ENCODE measurements around the gene PRICKLE4. TPM values are rescaled to one million over a fixed set of nuclear protein-coding genes. Genes with fewer than 3 reads are reported as not detected.

PRICKLE4 gene
- total RNA-seq, 1 donor from 2014 or later, result 3.4 TPM

DNA sequence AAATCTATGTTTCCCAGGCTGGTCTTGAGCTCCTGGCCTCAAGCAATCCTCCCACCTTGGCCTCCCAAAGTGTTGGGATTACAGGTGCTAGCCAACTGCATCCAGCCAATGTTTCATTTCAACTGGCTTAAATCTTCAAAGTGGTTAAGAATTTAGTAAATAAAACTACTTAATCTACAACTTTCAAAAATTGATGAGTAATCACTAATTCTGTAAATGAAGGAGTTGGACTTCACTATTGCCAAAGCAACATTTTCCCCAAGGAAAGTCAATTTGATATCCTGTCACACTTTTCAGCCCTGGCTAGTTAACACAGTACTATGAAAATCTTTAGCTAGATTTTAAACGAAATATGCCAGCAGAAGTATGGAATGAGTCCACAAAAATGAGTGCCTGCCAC is 10.7 kb downstream of the PRICKLE4 start:
- H3K27ac ChIP-seq (ENCODE audit: low read depth, low read length), result no peak overlapping the region
- H3K27me3 Mint-ChIP-seq (ENCODE audit: low read depth, unreplicated experiment), result no peaks in the 10 kb centered on the region

DNA sequence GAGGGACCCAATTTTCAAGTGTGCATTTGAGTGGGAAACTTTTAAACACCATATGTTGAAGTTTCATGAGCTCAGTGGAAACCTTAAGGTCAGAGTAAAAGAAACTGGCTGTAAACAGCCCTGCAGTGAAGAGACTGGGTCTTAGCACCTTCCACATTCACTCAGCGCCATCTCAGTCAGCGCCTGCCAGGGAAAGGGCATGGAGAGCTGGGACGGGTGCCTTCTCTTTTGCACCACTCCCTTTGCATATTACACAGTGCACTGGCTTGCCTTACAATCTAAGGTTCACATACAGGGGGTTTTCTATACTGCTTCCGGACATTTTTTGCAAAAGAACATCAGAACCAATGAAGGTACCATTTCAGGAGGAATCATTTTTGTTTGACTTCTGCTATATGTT is 11.4 kb downstream of the PRICKLE4 start:
- Histone ChIP-seq H3K4me1 (ENCODE audit: insufficient read depth, low read length) (no peaks in the 10 kb centered on the region), H3K9me3 (ENCODE audit: insufficient read depth, low read depth, low read length) (no peaks in the 10 kb centered on the region), H4K20me1 (ENCODE audit: insufficient read depth, low read length) (peaks cover 7% of the 10 kb centered on the region), H3K27ac (ENCODE audit: low read depth, low read length) (no peak overlapping the region), H3K79me2 (ENCODE audit: insufficient read depth, low read length) (peaks cover 20% of the 10 kb centered on the region), H2AFZ (ENCODE audit: low read depth, low read length) (no peak overlapping the region), H3K9ac (ENCODE audit: low read length) (no peak overlapping the region), H3K27me3 (ENCODE audit: insufficient read depth, low read length) (no peaks in the 10 kb centered on the region), H3K4me2 (ENCODE audit: low read length) (no peak overlapping the region), H3K4me3 (ENCODE audit: insufficient read depth, low read depth, low read length) (no peak overlapping the region), H3K36me3 (ENCODE audit: insufficient read depth, low read length) (peaks cover 31% of the 10 kb centered on the region)
- Mint-ChIP-seq H3K4me3 (ENCODE audit: unreplicated experiment) (no peak overlapping the region), H3K9me3 (ENCODE audit: unreplicated experiment) (no peaks in the 10 kb centered on the region), H3K4me1 (ENCODE audit: low read depth, unreplicated experiment) (peaks cover 14% of the 10 kb centered on the region), H3K36me3 (ENCODE audit: low read depth, unreplicated experiment) (peaks cover 10% of the 10 kb centered on the region), H3K27ac (ENCODE audit: unreplicated experiment) (no peak overlapping the region), H3K27me3 (ENCODE audit: low read depth, unreplicated experiment) (no peaks in the 10 kb centered on the region)
- DNase-seq (ENCODE audit: low read depth), result no peak
- no peak for FAIRE-seq
- TF ChIP-seq EZH2 (IDR thresholded peaks at IDR 0.05; ENCODE audit: insufficient read depth, low read length), result no peak
- TF ChIP-seq, protein P1, sequence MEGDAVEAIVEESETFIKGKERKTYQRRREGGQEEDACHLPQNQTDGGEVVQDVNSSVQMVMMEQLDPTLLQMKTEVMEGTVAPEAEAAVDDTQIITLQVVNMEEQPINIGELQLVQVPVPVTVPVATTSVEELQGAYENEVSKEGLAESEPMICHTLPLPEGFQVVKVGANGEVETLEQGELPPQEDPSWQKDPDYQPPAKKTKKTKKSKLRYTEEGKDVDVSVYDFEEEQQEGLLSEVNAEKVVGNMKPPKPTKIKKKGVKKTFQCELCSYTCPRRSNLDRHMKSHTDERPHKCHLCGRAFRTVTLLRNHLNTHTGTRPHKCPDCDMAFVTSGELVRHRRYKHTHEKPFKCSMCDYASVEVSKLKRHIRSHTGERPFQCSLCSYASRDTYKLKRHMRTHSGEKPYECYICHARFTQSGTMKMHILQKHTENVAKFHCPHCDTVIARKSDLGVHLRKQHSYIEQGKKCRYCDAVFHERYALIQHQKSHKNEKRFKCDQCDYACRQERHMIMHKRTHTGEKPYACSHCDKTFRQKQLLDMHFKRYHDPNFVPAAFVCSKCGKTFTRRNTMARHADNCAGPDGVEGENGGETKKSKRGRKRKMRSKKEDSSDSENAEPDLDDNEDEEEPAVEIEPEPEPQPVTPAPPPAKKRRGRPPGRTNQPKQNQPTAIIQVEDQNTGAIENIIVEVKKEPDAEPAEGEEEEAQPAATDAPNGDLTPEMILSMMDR (IDR thresholded peaks at IDR 0.05; ENCODE audit: insufficient read depth, low read depth, low read length), result no peak

More for the DNA sequence above, 10.7 kb downstream of the PRICKLE4 start:
- Histone ChIP-seq H3K79me2 (ENCODE audit: insufficient read depth, low read length) (peaks cover 20% of the 10 kb centered on the region), H3K4me3 (ENCODE audit: insufficient read depth, low read depth, low read length) (no peak overlapping the region), H3K9me3 (ENCODE audit: insufficient read depth, low read depth, low read length) (no peaks in the 10 kb centered on the region), H4K20me1 (ENCODE audit: insufficient read depth, low read length) (peaks cover 7% of the 10 kb centered on the region), H2AFZ (ENCODE audit: low read depth, low read length) (no peak overlapping the region), H3K4me1 (ENCODE audit: insufficient read depth, low read length) (no peaks in the 10 kb centered on the region), H3K27me3 (ENCODE audit: insufficient read depth, low read length) (no peaks in the 10 kb centered on the region), H3K9ac (ENCODE audit: low read length) (no peak overlapping the region), H3K36me3 (ENCODE audit: insufficient read depth, low read length) (peaks cover 31% of the 10 kb centered on the region), H3K4me2 (ENCODE audit: low read length) (no peak overlapping the region)
- no peaks in the 10 kb centered on the region for H3K9me3 Mint-ChIP-seq (ENCODE audit: unreplicated experiment)
- no peak overlapping the region for H3K27ac Mint-ChIP-seq (ENCODE audit: unreplicated experiment)
- FAIRE-seq (no peak), DNase-seq (ENCODE audit: low read depth) (no peak)
- no peak for TF ChIP-seq EZH2 (IDR thresholded peaks at IDR 0.05; ENCODE audit: insufficient read depth, low read length)
- TF ChIP-seq, protein P1 (IDR thresholded peaks at IDR 0.05; ENCODE audit: insufficient read depth, low read depth, low read length), result no peak
- peaks cover 14% of the 10 kb centered on the region for H3K4me1 Mint-ChIP-seq (ENCODE audit: low read depth, unreplicated experiment)
- H3K36me3 Mint-ChIP-seq (ENCODE audit: low read depth, unreplicated experiment), result peaks cover 7% of the 10 kb centered on the region
- H3K4me3 Mint-ChIP-seq (ENCODE audit: unreplicated experiment), result no peak overlapping the region

DNA sequence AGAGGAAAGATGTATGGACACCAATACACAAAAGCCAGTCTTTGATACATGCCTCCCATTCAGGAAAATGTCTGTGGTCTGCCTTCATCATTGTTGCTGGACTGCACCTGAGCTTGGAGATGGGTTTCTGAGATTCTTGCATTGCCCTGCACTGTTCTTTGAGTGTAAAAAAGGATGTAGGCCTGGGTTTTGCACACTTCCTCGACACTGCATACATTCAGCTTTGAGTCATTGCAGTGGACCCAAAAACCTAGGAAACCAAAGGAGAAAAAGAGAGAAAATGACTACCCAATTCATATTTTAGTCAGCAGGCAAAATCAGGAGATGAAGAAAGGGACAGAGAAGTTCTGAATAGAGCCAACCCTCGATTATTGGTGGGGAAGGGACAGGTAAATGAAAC is 15.9 kb downstream of the PRICKLE4 start:
- Histone ChIP-seq H3K27ac (ENCODE audit: low read depth, low read length) (no peak overlapping the region), H3K9ac (ENCODE audit: low read length) (no peak overlapping the region), H3K79me2 (ENCODE audit: insufficient read depth, low read length) (no peaks in the 10 kb centered on the region), H3K27me3 (ENCODE audit: insufficient read depth, low read length) (no peaks in the 10 kb centered on the region), H3K9me3 (ENCODE audit: insufficient read depth, low read depth, low read length) (no peaks in the 10 kb centered on the region), H2AFZ (ENCODE audit: low read depth, low read length) (no peak overlapping the region), H3K4me3 (ENCODE audit: insufficient read depth, low read depth, low read length) (no peak overlapping the region), H3K4me1 (ENCODE audit: insufficient read depth, low read length) (peaks cover 5% of the 10 kb centered on the region), H3K36me3 (ENCODE audit: insufficient read depth, low read length) (peaks cover 10% of the 10 kb centered on the region), H4K20me1 (ENCODE audit: insufficient read depth, low read length) (no peaks in the 10 kb centered on the region), H3K4me2 (ENCODE audit: low read length) (no peak overlapping the region)
- Mint-ChIP-seq H3K4me1 (ENCODE audit: low read depth, unreplicated experiment) (peaks cover 14% of the 10 kb centered on the region), H3K9me3 (ENCODE audit: unreplicated experiment) (no peaks in the 10 kb centered on the region), H3K27ac (ENCODE audit: unreplicated experiment) (no peak overlapping the region), H3K36me3 (ENCODE audit: low read depth, unreplicated experiment) (peaks cover 8% of the 10 kb centered on the region), H3K27me3 (ENCODE audit: low read depth, unreplicated experiment) (no peaks in the 10 kb centered on the region), H3K4me3 (ENCODE audit: unreplicated experiment) (no peak overlapping the region)
- TF ChIP-seq EZH2 (IDR thresholded peaks at IDR 0.05; ENCODE audit: insufficient read depth, low read length), result no peak
- TF ChIP-seq, protein P1 (IDR thresholded peaks at IDR 0.05; ENCODE audit: insufficient read depth, low read depth, low read length), result no peak
- FAIRE-seq (no peak), DNase-seq (ENCODE audit: low read depth) (no peak)

All from astrocyte (in vitro differentiated cells and primary cell).